GF-D8 (cell line): Measurements from ENCODE around the gene NPBWR2.

Source experiments
- DNase-seq: peaks from one replicate; lab custom pipeline; 2025; lab: John Stamatoyannopoulos, UW

Gene NPBWR2

DNA sequence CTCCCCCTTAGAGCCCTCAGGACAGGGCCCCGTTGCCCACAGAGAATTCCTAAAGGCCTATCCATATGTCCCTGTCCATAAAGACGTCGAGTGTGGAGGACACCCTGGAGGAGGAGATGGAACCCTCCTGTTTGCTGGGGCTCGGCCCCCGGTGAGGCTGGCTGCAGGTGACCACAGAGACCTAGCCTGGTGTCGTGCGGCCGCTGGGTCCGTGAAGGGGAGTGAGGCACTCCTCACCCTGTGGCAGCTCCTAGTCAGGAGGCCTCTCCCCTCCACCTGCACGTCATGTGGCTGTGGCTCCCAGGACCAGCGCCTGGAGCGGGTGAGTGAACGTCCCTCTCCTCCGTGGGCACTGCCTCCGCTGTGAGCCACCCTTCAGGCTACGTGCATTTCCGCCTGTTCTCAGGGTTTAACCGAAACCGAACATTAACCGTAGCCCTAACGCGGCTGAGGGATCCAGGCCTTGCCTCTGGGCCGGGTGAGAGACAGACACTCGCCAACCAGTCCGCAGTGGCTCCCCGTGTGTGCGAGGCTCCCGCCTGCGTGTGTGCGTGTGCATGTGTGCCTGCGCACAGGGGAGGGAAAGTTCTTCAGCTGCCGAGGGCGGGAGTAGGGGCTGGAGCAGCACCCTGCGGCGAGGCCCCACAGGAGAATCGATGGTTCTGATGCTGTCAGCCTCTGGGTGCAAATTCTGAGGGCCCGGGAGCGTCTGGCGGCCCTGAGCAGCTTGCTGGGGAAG lies 50.3 kb downstream of the NPBWR2 start:
- no peak for DNase-seq

DNA sequence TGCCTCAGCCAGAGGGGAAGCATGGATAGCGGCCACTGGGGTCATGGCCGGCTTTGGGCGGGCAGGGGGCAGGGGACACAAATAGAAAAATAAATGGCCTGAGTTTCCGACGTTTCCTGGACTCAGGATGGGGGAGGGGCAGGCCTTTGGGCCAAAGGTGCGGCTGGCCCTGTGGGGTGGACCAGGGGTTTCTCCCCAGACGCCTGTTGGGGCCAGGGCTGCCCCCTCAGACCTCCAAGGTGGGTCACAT lies 50.8 kb downstream of the NPBWR2 start:
- DNase-seq, result no peak

DNA sequence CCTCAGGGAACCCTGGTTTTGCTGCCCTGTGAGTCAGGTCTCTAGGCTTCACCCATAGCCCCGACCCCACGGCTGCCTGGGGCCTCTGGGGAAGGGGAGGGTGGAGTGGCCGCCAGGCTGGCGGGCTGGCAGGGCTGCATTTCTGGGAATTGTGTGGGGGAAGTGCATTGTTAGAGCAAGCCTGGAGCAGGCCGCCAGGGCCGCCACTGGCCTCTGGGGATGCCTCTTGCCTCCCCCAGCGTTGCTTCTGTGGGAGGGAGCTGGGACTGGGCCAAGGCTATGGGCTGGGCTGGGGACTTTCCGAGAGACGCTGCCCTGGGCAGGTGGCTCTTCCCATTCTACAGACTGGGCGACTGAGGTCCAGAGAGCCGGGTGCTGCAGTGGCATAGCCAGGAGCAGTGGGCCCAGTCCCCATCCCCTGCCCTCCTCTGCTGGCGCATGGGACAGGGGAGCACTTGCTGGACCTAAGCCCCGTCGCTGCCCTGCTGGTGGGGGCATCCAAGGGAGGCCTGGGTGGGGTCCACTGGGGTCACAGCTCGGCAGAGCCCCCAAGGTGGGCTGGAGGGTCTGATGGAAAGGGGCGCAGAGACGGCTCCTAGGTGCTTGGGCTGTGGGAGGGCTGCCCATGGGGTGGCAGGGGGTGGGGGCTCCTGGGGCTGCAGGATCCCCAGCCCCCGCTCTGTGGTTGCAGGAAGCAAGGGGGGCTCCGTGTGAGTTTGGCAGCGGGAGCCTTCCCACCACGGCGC lies 51.3 kb downstream of the NPBWR2 start:
- no peak for DNase-seq

DNA sequence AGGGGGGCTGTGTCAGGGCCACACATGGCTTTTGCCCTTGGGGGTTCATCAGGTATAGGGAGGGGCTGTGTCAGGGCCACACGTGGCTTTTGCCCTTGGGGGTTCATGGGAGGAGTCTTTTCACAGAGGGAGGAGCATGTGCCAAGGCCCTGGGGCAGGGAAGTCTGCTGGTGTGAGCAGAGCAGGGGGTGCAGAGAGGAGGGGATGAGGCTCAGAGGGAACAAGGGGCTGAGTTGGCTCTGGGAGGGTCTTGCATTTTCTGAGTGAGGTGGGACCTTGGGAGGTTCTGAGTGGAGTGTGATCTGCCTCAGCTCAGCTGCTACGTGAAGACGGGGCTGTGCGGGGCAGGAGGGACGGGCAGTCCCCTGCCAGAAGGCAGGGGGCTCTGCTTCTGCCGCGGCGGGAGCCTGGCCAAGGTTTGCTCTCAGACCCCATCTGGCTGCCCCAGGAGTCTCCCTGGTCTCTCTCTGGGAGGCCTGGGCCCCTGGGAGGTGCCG lies 51.9 kb downstream of the NPBWR2 start:
- DNase-seq, result no peak

DNA sequence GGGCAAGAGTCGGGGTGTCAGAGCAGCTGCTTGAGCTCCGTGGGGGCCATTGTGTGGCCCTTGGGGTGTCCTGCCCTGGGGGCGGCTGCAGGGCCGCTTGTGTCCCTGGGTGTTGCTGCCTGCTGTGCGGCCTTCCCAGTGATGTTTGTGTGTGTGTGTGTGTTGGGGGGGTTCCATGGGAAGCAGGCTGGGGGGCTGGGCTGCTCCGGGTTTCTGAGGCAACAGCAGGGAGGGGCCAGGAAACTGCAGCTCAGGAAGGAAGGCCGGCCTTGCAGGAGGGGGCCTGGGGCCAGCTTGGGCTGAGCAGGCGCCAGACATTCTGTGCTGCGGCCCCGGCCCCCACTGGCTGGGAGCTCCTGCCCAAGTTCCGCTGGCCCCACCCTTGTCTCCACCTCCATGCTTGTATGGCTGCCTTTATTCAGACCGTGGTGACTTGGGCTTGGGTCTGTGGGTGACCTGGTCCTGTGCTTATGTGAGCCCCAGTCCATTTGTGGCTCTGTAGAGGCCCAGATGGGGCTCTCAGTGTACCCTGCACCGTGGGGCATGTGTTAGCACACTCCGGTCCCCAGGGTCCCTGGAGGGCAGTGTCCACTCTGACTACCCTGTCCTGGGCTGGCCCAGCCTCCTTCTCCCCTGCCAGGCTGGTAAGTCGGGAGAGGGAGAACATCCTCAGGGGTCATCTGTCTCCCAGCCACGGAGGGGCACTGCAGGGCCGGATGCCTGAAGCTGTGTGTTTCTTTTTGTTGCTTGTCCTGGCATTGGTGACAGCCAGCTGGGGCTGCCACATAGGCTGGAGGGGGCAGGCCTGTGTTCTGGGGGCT lies 53.3 kb downstream of the NPBWR2 start:
- DNase-seq, result peak; percentile 37
